Muscle of back (tissue), 13 donors: ENCODE measurements around the gene WASL. TPM values are rescaled to one million over a fixed set of nuclear protein-coding genes. Genes with fewer than 3 reads are reported as not detected.
"Not testable (repeated sequence)": the region's sequence is repeated elsewhere in the genome, so short reads cannot be mapped to it uniquely, and the experiment has no call there.

Source experiments
- DNase-seq, 3 donors: peaks; one replicate each; pipeline versions ENCODE4 v3.0.0 to v3.0.0-alpha.2; 2013
- long read RNA-seq, 9 donors: transcript quantifications; one replicate each; lab custom pipeline, GENCODE V29; 2026
- polyA plus RNA-seq, 10 donors: library from polyadenylated mRNA; unstranded; fragments of 120-200 nt; gene quantifications; one replicate each; pipeline ENCODE4 v1.2.1, GENCODE V29; 2013; ENCODE audit not compliant: insufficient read length in 10 of 10

Gene WASL
- polyA plus RNA-seq = 10 to 100 TPM; 29.2 to 39.0 (median 34.3) TPM
- long read RNA-seq, donor 1, full-length matches to known transcripts = 4 of 10 reads
- long read RNA-seq, donor 1, partial matches to known transcripts = 6 of 10 reads
- long read RNA-seq, donor 1, other reads (novel, unspliced or antisense) = 0 of 10 reads
- long read RNA-seq, donor 2, full-length matches to known transcripts = 1 of 1 reads
- long read RNA-seq, donor 2, partial matches to known transcripts = 0 of 1 reads
- long read RNA-seq, donor 2, other reads (novel, unspliced or antisense) = 0 of 1 reads
- long read RNA-seq, donor 3 = 0 reads
- long read RNA-seq, donor 4, full-length matches to known transcripts = 1 of 7 reads
- long read RNA-seq, donor 4, partial matches to known transcripts = 6 of 7 reads
- long read RNA-seq, donor 4, other reads (novel, unspliced or antisense) = 0 of 7 reads
- long read RNA-seq, donor 5, full-length matches to known transcripts = 1 of 29 reads
- long read RNA-seq, donor 5, partial matches to known transcripts = 28 of 29 reads
- long read RNA-seq, donor 5, other reads (novel, unspliced or antisense) = 0 of 29 reads
- long read RNA-seq, donor 6, full-length matches to known transcripts = 3 of 3 reads
- long read RNA-seq, donor 6, partial matches to known transcripts = 0 of 3 reads
- long read RNA-seq, donor 6, other reads (novel, unspliced or antisense) = 0 of 3 reads
- long read RNA-seq, donor 7 = 0 reads
- long read RNA-seq, donor 8 = 0 reads
- long read RNA-seq, donor 9 = 0 reads

- peak; percentile 93 to 98 (median 96) for DNase-seq
These were observed at the start of gene WASL for GRCh38 chr7:123748734-123749536. Gene WASL, minus strand, starts transcription at chr7:123749003. Its CDS starts 269 bp downstream, at chr7:123748734.

GRCh38 chr7:123797673-123798531 is 49.1 kb upstream of the WASL start:
- peak; percentile 19 to 52 (median 38) for DNase-seq

- DNase-seq = no peak
These were observed 47.8 kb upstream of the WASL start for GRCh38 chr7:123796568-123796967.

GRCh38 chr7:123795917-123796316 is 47.1 kb upstream of the WASL start:
- DNase-seq = no peak

GRCh38 chr7:123795116-123795515 is 46.3 kb upstream of the WASL start:
- not testable (repeated sequence) for DNase-seq

- DNase-seq = no peak
These were observed 43.7 kb upstream of the WASL start for GRCh38 chr7:123792547-123792946.

- DNase-seq = no peak
These were observed 42.2 kb upstream of the WASL start for GRCh38 chr7:123791001-123791400.

GRCh38 chr7:123789817-123790216 is 41.0 kb upstream of the WASL start:
- no peak for DNase-seq

- no peak for DNase-seq
These were observed 40.5 kb upstream of the WASL start for GRCh38 chr7:123789206-123789784.

GRCh38 chr7:123788584-123788983 is 39.8 kb upstream of the WASL start:
- no peak for DNase-seq

GRCh38 chr7:123787220-123788007 is 38.6 kb upstream of the WASL start:
- DNase-seq = no peak

- DNase-seq = peak in 2 of 3 donors; percentile 6 to 24
These were observed 35.5 kb upstream of the WASL start for GRCh38 chr7:123784263-123784662.

- no peak for DNase-seq
These were observed 35.0 kb upstream of the WASL start for GRCh38 chr7:123783820-123784219.

GRCh38 chr7:123782071-123782798 is 33.4 kb upstream of the WASL start:
- no peak for DNase-seq

GRCh38 chr7:123780472-123780871 is 31.7 kb upstream of the WASL start:
- not testable (repeated sequence) for DNase-seq

- DNase-seq = no peak
These were observed 25.7 kb upstream of the WASL start for GRCh38 chr7:123774496-123774895.

- DNase-seq = no peak
These were observed 24.7 kb upstream of the WASL start for GRCh38 chr7:123773481-123773880.

GRCh38 chr7:123772652-123773051 is 23.8 kb upstream of the WASL start:
- no peak for DNase-seq

GRCh38 chr7:123771846-123772245 is 23.0 kb upstream of the WASL start:
- no peak for DNase-seq
